GM19452 (cell line): ENCODE results near the gene HMGCL.
"Not testable (repeated sequence)": the region's sequence is repeated elsewhere in the genome, so short reads cannot be mapped to it uniquely, and the experiment has no call there.

ENCODE experiments used
- ATAC-seq: cut with Tn5 transposase; IDR thresholded peaks from one replicate; pipeline ENCODE4 v1.9.1; 2021; ENCODE audit not compliant: unreplicated experiment

HMGCL gene

DNA sequence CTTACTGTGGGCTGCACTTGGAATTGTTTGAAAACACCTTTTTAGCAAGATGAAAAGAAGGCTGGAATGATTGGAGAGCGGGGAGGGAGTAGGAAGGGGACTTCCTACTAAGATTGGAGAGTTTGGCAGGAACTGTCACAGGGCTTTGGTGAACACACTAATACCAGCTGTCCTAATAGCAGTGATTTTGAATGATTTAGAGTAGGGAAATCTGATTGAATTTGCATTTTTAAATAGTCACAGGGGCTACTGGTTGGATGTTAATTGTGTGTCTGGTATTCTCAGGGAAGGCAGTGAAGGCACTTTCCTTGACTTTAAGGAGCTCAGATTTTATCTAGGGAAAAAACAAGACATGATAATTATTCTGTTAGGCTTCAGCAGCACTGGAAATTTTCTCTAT lies 2.5 kb upstream of the HMGCL start:
- no peak for ATAC-seq

DNA sequence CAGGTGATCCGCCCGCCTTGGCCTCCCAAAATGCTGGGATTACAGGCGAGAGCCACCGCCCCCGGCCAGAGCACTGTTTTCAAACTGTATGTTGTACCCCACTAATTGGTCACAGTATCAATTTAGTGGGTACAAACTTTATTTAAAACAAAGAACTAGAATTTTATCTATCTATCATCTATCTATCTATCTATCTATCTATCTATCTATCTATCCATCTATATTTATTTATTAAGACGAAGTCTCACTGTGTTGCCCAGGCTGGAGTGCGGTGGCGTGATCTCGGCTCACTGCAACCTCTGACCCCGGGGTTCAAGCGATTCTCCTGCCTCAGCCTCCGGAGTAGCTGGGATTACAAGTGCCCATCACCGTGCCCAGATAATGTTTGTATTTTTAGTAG lies 1.4 kb upstream of the HMGCL start:
- ATAC-seq, result not testable (repeated sequence)

DNA sequence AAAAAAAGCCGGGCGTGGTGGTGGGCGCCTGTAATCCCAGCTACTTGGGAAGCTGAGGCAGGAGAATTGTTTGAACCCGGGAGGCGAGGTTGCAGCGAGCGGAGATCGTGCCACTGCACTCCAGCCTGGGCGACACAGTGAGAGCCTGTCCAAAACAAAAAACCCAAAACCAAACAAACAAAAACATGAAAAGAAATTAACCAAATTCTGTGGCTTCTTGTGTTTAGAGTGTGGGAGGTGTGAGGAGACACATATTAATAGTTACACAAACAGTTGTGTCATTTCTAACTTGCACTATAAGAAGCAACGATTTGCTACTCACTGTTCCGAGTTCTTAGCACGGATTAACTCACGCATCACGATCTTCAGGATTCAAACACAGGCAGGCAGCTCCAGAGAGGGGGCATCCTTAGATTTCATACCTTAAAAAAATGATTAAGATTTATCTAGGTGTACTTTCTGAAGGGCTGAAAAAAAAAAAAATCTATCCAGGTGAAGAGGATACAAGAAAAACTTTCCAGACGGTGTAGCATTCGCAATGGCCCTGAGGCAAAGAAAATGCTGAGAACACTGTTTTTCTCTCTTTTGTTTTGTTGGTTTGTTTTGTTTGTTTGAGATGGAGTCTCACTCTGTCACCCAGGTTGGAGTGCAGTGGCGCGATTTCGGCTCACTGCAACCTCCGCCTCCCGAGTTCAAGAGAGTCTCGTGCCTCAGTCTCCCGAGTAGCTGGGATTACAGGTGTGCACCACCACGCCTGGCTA lies 713 bp upstream of the HMGCL start:
- ATAC-seq, result no peak

DNA sequence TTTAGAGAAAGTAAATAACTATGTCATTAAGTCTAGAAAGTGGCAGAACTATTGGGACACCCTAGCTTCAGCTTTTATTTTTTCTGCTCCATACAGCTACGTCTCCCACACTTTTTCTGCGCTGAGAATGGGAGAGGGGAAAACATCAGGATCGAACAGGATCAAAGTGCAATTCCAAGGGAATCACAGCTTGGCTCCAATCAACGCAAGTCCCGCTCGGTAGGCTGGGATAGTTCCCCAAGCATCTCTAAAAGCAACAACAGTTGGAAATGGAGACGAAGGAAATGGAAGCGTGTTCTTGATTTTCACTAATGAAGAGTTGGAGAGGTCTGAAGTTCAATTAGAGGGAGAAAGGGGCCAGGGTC lies 536 bp downstream of the HMGCL start:
- ATAC-seq, result no peak

DNA sequence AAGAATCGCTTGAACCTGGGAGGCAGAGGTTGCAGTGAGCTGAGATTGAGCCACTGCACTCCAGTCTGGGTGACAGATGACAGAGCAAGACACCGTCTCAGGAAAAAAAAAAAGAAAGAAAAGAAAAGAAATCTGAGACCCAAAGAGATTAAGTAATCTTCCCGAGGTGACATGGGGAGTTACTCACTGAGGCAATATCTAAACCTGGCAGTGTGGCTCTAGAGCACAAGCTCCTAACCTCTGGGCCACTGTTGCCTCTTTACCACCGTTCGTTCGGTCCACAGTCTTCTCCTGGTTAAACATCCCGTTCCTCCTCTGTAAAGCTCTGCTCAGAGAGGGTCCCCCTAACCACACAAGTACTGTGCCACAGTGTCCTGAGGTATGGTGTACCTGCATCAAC lies 1.5 kb downstream of the HMGCL start:
- no peak for ATAC-seq

DNA sequence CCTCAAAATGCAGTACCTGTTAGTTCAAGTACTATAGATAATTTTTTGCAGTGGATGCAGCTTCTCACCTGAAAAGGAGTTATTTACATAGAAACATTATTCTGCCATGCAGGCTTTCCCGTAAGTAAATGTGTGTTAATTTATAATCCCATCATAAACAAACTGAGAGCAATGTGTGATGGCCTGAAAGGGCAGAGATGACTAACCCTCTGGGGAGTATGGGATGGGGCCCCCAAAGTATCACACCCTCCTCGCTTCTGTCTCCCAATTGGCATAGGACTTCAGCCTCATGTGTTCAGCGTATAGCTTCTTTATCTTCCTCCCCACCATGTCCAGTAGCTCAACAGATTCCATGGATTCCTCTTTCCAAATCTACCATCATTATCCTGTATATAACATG lies 7.6 kb downstream of the HMGCL start:
- no peak for ATAC-seq

DNA sequence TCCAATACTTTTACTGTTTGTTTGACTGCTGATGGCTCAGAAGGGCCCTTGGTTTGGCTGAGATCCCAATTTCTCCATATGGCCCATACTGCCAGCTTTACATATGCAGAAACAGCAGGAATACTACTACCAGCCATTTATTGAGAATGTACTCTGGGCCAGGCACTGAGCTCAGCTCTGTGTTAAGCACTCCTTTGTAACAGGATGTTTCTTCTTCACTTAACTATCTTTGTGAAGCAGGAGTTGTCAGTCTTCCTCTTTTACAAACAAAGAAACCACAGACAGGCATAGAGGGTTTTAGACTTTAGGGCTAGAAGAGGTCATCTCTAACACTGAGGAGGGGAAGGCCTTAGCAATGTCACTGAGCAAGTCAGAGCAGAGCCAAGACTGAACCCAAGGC lies 8.3 kb downstream of the HMGCL start:
- no peak for ATAC-seq

DNA sequence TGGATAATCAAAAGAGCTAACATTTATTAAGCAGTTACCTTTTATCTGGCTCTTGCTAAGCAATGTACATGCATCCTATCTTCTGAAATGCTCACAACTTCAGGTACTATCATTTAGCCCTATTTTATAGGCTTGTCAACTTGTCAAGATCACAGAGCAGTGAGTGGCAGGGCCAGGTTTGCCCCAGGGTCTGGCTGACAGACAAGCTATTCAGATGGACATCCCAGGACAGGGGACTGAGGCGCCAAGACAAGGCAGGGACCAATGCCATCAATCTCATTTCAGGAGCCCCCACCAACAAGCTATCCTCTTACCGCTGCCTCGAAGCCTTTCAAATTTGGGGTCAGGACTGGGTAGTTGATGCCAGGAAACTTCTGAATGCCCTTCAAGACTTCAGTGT lies 8.9 kb downstream of the HMGCL start:
- ATAC-seq, result no peak

DNA sequence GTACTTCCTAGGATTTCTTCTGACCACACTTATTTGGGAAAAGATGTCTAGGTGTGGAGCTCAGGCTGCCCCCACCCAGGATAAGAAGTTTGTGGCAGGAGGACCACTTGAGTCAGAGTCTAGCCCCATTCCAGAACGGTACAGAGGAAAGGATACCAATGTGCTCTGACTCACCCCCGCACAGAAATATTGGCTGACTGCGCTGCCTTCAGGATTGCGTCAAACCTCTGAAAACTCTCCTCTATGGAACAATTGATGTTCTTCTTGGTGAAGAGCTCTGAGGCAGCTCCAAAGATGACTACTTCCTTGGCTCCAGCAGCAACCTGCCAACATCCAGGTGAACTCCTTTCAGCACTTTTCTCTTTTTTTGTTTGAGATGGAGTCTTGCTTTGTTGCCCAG lies 11.2 kb downstream of the HMGCL start:
- ATAC-seq, result no peak

DNA sequence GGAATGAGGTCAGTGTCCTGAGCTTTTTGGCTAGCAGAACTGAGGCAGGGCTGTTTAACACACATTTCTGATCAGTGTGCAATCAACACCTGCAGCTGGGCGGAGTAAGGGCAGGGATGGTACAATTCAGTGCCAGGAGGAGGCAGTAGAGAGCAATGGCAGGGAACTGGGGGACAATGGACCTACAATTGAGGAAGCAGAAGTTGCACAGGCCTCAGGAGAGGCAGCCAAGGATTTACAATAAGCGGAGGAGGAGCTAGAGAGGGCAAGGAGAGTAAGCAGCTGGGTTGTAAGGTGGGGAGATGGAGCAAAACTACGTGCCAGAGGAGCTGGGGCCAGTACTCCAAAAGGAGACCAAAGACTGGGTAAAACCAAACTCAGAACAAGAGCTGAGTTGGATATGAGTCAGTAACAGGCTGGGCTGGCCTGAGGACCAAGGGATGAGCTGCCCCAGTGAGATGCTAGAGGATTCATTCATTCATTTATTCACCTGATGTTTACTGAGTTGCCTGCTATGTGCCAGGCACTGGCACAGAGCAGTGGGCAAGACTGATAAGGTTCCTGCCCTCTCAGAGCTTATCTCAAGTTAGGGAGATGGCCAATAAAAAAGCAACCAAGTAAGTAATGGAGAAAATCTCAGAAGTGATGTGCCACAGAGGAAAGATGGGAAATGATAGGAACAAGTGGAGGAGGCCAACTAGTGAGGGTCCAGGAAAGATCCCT lies 14.2 kb downstream of the HMGCL start:
- ATAC-seq, result peak; percentile 68

DNA sequence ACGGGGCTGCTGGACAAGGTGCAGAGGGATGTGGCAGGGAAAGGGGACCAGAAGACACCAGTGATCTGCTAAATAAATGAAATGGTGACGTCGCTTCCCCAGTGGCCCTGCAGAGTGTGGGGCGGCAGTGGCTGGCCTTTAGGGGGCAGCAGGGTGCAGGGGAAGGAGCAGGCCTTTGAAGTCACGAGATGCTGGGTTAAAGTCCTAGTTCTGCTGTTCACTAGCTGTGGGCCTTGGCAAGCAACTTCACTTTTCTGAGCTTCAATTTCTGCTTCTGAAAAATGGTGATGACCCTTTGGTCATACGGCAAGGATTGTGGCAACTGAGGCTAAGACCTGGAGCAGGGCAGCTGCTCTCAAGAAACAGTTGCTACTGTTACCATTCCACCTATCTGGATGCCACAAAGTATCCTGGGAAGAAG lies 15.5 kb downstream of the HMGCL start:
- no peak for ATAC-seq

DNA sequence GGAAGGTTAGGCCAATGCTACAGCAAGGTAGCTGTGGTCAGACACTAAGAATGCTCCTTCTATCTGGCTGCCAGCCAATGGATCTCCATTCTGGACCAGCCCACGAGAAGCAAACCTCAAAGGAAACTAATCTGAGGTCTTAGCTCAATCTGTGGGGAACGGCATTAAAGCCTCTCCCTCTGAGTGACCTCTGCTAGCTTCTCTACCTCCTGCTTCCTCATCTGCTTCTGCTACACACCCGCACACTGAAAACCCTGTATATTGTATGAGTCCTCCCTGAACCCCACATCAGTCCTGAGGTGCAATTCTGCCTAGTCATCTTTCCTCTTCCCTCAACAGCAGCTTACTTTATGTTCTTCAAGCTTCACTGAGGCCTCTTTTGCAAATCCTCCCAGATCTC lies 17.8 kb downstream of the HMGCL start:
- no peak for ATAC-seq

DNA sequence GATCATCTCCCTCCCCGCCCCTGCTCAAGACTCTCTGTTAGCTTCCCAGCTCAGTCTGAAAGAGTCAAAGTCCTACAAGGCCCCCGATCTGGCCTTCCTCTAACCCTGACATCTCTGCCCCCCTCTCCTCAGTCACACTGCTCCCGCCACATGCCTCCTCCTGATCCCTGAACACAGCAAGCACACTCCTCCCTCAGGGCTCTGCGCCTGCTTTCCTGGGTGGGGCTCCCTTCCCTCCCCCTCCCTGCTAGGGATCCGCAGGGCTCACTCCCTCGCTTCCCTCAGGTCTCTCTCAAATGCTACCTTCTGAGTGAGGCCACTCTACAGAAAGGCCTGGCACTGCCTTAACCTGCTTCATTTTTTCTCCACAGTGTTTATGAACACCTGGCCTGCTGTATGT lies 18.9 kb downstream of the HMGCL start:
- no peak for ATAC-seq

DNA sequence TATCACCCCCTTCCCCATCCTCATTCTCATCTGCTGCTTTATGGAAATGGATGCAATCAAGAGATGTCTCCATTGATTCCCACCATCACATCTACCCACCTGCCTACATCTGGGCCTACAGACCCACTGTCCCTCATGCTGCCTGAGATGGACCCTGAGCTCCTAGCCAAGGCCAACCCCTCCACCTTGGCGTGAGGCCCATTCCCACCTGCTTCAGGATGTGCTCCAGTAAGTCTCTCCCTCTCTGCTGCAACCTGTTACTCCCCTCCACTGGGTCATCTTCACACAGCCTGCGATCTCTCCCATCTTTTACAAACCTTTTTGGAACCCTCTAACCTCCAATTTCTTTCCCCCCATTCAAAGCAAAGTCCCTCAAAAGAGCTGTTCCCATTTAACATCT lies 20.2 kb downstream of the HMGCL start:
- no peak for ATAC-seq

DNA sequence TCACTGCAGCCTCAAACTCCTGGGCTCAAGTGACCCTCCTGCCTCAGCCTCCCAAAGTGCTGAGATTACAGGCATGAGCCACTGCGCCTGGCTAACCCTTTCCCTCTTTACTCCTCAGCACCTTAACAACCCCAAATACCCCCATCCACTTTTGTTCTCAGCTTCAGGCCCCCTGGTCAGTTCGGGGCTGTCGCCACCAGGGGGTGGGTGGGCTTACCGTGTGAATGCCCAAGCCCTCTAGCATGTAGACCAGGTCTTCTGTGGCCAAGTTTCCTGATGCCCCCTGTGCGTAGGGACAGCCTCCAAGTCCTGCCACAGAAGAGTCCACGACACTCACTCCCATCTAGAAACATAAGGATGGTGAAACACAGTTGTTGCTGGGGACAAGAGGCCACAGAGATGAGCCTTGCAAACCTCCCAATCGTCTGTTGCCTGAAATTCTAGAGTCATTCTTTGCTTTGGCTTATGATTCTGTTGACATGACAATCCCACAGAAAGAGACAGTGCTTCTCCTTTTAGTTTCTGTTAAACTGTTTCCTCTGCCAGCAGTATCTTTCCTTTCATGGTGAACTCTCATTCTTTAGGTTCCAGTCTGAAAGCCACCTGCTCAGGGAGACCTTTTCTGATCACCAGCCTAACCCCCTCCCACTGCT lies 20.9 kb downstream of the HMGCL start:
- no peak for ATAC-seq

DNA sequence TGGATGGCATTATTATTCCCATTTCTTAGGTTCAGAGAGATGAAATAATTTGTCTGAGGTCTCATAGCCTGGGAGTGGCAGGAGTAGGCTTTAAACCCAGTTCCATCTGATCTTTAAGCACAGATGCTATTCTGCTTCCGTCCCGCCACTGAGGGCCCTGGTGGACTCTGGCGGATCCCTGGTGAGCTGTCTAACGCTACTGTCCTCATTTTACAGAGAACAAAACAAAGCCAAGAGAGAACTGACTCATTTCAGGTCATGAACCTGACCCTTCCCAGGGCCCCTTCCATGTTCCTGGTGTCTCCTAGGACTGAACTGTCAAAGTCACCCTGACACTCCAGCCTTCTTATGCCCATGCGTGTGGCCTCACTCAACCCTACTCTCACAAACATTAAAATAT lies 21.6 kb downstream of the HMGCL start:
- ATAC-seq, result no peak

DNA sequence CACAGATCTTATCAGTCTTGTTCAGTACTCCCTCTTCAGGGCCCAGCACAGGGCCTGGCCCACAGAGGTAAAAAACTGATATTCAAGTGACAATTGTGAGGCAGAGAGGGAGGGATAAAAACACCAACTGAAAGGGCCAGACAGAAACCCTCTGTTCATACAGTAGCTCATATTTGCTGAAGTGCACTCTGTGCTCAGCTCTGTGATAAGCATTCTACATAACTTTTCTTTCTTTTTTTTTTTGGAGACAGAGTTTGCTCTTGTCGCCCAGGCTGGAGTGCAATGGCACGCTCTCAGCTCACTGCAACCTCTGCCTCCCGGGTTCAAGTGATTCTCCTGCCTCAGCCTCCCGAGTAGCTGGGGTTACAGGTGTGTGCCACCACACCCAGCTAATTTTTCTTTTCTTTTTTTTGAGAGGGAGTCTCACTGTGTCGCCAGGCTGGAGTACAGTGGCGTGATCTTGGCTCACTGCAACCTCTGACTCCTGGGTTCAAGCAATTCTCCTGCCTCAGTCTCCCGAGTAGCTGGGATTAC lies 22.4 kb downstream of the HMGCL start:
- not testable (repeated sequence) for ATAC-seq

DNA sequence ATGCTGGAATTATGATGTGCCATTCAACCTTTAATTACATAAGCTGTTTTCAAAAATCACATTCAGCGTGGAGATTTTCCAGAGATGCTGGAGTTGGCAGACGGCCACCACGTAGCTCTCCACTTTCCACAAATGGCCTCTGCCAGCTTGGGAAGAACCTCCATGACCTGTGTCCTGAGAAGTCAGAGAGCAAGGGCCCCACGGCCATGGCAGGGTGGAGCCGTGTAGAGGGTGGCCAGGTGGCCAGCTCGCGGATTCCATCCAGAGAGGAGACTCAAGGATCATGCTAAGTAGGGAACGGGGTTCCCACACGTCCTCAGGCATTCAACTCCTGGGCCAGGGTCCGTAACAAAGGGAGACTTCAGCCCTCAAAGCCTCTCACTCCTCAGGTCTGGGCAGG lies 23.4 kb downstream of the HMGCL start:
- no peak for ATAC-seq

DNA sequence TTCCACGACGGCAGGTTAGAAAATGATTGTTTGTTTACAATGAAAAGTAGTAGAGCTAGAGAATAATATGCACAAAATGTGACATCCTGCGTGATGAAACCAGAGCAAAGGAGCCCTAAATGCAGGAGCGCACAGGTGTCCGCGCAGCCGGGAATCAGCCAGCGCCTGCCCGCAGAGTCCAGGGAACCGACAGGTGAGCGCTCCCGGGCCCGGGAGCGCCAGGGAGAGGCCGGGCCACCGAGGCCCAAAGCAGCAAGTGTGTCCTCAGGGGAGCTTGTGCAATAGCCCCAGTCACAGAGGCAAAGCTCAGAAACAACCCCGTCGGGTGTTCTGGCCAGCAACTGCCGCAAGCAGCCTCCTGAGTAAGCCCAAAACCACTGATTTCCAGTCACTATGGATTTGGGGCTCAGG lies 23.9 kb downstream of the HMGCL start:
- ATAC-seq, result no peak

DNA sequence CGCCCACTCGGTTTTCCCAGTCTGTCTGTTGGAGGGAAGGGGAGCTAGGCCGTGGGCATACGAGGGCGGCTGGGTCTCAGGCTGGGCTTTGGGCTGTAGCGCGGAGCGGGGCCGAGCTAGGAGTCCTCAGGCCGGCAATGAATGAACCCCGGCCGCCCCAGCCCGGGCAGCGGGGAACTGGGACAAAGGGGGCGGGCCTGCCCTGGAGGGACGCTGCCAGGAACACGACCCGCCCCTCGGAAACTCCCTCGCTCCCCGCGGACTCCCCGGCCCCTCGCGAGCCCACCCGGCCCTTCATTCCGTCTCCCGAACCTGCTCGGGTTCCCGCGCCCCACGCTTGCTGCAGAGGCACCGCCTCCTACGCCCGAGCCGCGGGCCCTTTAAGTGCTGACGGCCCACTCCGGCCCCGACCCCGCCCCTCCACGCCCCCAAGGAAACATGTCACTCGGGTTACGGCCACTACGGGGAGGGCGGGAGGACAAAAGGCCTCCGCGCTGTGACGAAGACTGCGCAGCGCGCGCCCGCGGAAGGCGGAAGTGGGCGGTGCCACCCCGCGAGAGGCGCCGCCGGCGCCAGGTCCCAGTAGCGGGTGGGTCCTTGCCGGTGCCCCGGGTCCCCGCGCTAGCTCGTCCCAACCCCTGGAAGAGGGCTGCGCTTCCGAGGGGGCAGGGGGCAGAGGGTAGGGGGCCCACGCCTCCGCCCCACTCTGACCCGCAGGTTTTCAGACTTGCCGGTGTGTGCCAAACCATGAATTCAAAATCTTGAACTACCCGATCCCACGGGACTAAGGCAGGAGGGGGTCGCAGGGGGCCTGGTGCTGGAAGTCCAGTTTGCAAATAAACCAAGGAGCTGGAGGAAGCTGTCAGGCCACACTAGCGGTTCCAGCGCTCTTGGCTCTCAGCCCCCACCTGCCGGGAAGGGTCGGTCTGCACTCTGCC lies 24.6 kb downstream of the HMGCL start, which contains the start of gene GALE:
GALE (minus strand) TSS at position 355 of the 938 bp plus-strand sequence. CDS start 1,747 bp downstream, outside the sequence.
- ATAC-seq, result peak; percentile 75
